ENCODE data around the gene CCER1. TPM values are rescaled to one million over a fixed set of nuclear protein-coding genes. Genes with fewer than 3 reads are reported as not detected.

CCER1 gene
- total RNA-seq, 1 donor from 2014 or later = not detected

DNA sequence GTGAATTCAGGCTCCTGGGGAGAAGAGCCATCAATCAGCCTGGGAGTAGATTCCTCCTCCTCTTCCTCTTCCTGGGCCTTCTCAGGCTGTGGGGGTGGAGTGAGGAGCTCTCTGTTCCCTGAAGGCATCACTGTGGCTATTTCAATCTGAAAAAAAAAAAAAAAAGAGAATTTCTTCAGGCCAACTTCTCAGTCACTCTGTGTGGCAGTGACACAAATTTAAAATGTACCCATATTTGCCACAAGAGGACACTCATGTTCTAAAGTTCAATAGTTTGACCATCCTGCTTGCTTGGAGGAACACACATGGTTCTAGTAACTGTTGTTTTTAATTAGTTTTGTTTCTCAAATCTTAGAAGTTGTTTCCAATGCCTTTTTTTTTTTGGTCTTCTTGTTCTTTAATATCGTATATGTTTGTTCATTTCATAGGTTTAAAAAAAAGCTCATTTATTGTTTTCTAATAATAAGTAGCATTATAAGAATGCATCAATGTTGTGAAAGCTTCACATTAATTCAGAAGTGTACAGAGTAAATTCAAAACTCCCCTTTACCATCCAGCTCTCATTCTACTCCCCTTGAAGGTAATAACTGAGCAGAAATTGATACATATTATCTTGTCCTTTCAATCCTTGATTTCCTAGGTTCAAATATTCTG lies 23.3 kb upstream of the CCER1 start:
- Histone ChIP-seq H3K27ac (replicated peaks) (peak overlapping the region; percentile 57), H3K36me3 (no peaks in the 10 kb centered on the region), H3K4me1 (no peaks in the 10 kb centered on the region), H3K27me3 (ENCODE audit: low read depth) (no peaks in the 10 kb centered on the region), H3K9me3 (replicated peaks) (peaks cover under 1% of the 10 kb centered on the region), H3K4me3 (no peak overlapping the region)
- TF ChIP-seq, protein P1, sequence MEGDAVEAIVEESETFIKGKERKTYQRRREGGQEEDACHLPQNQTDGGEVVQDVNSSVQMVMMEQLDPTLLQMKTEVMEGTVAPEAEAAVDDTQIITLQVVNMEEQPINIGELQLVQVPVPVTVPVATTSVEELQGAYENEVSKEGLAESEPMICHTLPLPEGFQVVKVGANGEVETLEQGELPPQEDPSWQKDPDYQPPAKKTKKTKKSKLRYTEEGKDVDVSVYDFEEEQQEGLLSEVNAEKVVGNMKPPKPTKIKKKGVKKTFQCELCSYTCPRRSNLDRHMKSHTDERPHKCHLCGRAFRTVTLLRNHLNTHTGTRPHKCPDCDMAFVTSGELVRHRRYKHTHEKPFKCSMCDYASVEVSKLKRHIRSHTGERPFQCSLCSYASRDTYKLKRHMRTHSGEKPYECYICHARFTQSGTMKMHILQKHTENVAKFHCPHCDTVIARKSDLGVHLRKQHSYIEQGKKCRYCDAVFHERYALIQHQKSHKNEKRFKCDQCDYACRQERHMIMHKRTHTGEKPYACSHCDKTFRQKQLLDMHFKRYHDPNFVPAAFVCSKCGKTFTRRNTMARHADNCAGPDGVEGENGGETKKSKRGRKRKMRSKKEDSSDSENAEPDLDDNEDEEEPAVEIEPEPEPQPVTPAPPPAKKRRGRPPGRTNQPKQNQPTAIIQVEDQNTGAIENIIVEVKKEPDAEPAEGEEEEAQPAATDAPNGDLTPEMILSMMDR (IDR thresholded peaks at IDR 0.05; ENCODE audit: borderline replicate concordance) = peak; percentile 68
- no peak for DNase-seq
- intact Hi-C loops (cut with micrococcal nuclease) = loop anchor here (10.0 kb wide), 1 partner anchor 357 kb away; no protein-coding TSS in a partner anchor

DNA sequence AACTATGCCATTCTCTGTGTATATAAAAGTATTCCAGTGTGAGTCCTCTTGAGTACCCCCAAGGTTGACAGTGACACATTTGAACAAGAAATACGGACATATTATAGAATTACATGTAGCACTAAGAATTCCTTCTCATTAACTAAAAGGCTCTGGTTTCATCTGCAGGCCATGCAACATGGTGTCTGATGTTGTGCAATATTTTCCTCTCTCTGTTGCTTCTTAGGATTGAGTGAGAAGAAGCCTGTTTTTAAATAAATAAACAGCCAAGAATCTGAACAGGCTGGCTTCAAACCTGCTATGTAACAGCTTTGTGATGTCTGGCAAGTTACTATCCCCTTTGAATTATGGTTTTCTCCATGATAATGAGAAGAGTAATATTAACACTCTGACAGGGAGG lies 22.2 kb upstream of the CCER1 start:
- no peak for DNase-seq
- TF ChIP-seq, protein P1 (IDR thresholded peaks at IDR 0.05; ENCODE audit: borderline replicate concordance) = no peak
- Histone ChIP-seq H3K27me3 (ENCODE audit: low read depth) (no peaks in the 10 kb centered on the region), H3K4me1 (no peaks in the 10 kb centered on the region), H3K36me3 (no peaks in the 10 kb centered on the region), H3K27ac (replicated peaks) (no peak overlapping the region), H3K9me3 (replicated peaks) (no peaks in the 10 kb centered on the region), H3K4me3 (no peak overlapping the region)
- intact Hi-C loops (cut with micrococcal nuclease) = loop anchor here (10.0 kb wide), 1 partner anchor 358 kb away; no protein-coding TSS in a partner anchor

GRCh38 chr12:90974286-90974685 lies 19.3 kb upstream of the CCER1 start:
- no peak overlapping the region for H3K4me3 ChIP-seq
- H3K36me3 ChIP-seq = no peaks in the 10 kb centered on the region
- no peak for DNase-seq
- no peaks in the 10 kb centered on the region for H3K9me3 ChIP-seq (replicated peaks)
- H3K27ac ChIP-seq (replicated peaks) = no peak overlapping the region
- no peaks in the 10 kb centered on the region for H3K27me3 ChIP-seq (ENCODE audit: low read depth)
- no peaks in the 10 kb centered on the region for H3K4me1 ChIP-seq
- intact Hi-C loops (cut with micrococcal nuclease) = loop anchor here (10.0 kb wide), 1 partner anchor 361 kb away; no protein-coding TSS in a partner anchor
- TF ChIP-seq, protein P1 (IDR thresholded peaks at IDR 0.05; ENCODE audit: borderline replicate concordance) = no peak

- Histone ChIP-seq H3K27me3 (ENCODE audit: low read depth) (no peaks in the 10 kb centered on the region), H3K36me3 (no peaks in the 10 kb centered on the region), H3K4me1 (no peaks in the 10 kb centered on the region), H3K9me3 (replicated peaks) (no peaks in the 10 kb centered on the region), H3K4me3 (no peak overlapping the region), H3K27ac (replicated peaks) (no peak overlapping the region)
- no peak for DNase-seq
- intact Hi-C loops (cut with micrococcal nuclease) = loop anchor here (10.0 kb wide), 1 partner anchor 363 kb away; no protein-coding TSS in a partner anchor
- TF ChIP-seq, protein P1 (IDR thresholded peaks at IDR 0.05; ENCODE audit: borderline replicate concordance) = no peak
Observed at GRCh38 chr12:90972226-90972625, 17.2 kb upstream of the CCER1 start.

DNA sequence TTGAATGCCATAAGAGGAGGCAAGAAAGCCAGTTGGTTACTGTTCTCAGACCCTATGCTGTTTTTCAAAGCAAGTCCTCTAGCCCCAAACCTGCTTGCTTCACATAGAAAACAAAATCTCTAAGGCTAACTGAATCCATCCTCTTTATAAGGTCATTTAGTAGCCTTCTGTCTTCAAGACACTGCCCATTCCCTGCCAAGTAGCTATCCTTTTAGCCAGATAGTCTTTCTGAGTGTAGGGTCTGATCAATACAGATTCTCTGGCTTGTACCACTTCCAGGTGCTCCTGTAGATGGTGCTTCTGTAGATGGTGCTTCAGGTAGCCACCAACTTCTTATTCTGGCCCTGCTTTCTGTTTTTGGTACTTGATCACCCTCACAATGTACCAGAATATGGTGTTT lies 15.9 kb upstream of the CCER1 start:
- Histone ChIP-seq H3K27ac (replicated peaks) (no peak overlapping the region), H3K27me3 (ENCODE audit: low read depth) (no peaks in the 10 kb centered on the region), H3K4me1 (no peaks in the 10 kb centered on the region), H3K36me3 (no peaks in the 10 kb centered on the region), H3K9me3 (replicated peaks) (no peaks in the 10 kb centered on the region), H3K4me3 (no peak overlapping the region)
- TF ChIP-seq, protein P1 (IDR thresholded peaks at IDR 0.05; ENCODE audit: borderline replicate concordance) = no peak
- no peak for DNase-seq
- intact Hi-C loops (cut with micrococcal nuclease) = loop anchor here (10.0 kb wide), 1 partner anchor 364 kb away; no protein-coding TSS in a partner anchor
